Vagina (tissue), 2 donors: ENCODE measurements around the gene EPOP. TPM values are rescaled to one million over a fixed set of nuclear protein-coding genes. Genes with fewer than 3 reads are reported as not detected.

ENCODE experiments used
- DNase-seq, 2 donors: peaks; one replicate each; pipeline ENCODE4 v3.0.0-alpha.2; 2017; ENCODE audit errors: extremely low spot score in 2 of 2
- H3K27ac ChIP-seq: fragments of 200-600 bp; sonication (generic); one replicate; pipeline ENCODE4 v1.5.1; 2019
- H3K27me3 ChIP-seq: fragments of 200-600 bp; sonication (generic); one replicate; pipeline ENCODE4 v1.5.1; 2019
- H3K36me3 ChIP-seq, 2 donors: fragments of 200-600 bp; sonication (generic); one replicate each; pipeline ENCODE4 v1.5.1; 2017 to 2019
- H3K4me1 ChIP-seq: fragments of 200-600 bp; sonication (generic); one replicate; pipeline ENCODE4 v1.5.1; 2019
- H3K4me3 ChIP-seq, 2 donors: fragments of 200-600 bp; sonication (generic); 1 replicate in 1 of 2; 2 replicates in 1 of 2; pipeline ENCODE4 v1.5.1; 2016 to 2019
- H3K9me3 ChIP-seq: fragments of 200-600 bp; sonication (generic); one replicate; pipeline ENCODE4 v1.5.1; 2019
- CTCF ChIP-seq, 3 experiments: fragments of 450-650 bp in 2 of 3; fragments of 200-600 bp in 1 of 3; sonication (generic) in 1 of 3; IDR thresholded peaks; one replicate each; pipeline ENCODE4 v1.5.1; 2017 to 2019; ENCODE audit warnings: antibody characterized with exemption in 3 of 3, mild to moderate bottlenecking in 2 of 3, moderate library complexity in 2 of 3
- POLR2A ChIP-seq, 2 donors: fragments of 450-650 bp; IDR thresholded peaks; one replicate each; pipeline ENCODE4 v1.6.1; 2017; ENCODE audit warnings: antibody characterized with exemption in 2 of 2, mild to moderate bottlenecking in 2 of 2, moderate library complexity in 2 of 2
- POLR2AphosphoS5 ChIP-seq, 2 donors: sonication (generic); formaldehyde crosslinking; IDR thresholded peaks; one replicate each; pipeline ENCODE4 v1.9.0; 2017; ENCODE audit warnings: antibody characterized with exemption in 2 of 2, mild to moderate bottlenecking in 2 of 2, low read depth in 1 of 2; ENCODE audit not compliant: insufficient read depth in 1 of 2
- intact Hi-C: fragments of 100-400 bp; cut with DNase I; formaldehyde crosslinking; loops from one replicate; pipeline ENCODE4 v1.15.1; 2023
- total RNA-seq: library from RNA; depleted of rRNA; stranded (reverse); fragments of >200 nt; gene quantifications from one replicate; pipeline ENCODE4 v1.2.3, GENCODE V29; 2016

EPOP gene
- total RNA-seq, 1 donor from 2014 or later: 0.98 TPM

- H3K9me3 ChIP-seq: no peaks in the 10 kb centered on the region
- H3K4me3 ChIP-seq: peak overlapping the region; percentile 92 to 97
- no peak for DNase-seq
These were observed 31.2 kb upstream of the EPOP start for GRCh38 chr17:38705803-38706504.

GRCh38 chr17:38705523-38705802, 30.7 kb upstream of the EPOP start:
- Histone ChIP-seq H3K4me1 (peaks cover 48% of the 10 kb centered on the region), H3K9me3 (no peaks in the 10 kb centered on the region), H3K27me3 (no peaks in the 10 kb centered on the region), H3K4me3 (peak overlapping the region; percentile 92 to 97), H3K36me3 (peaks cover 0 to 10% of the 10 kb centered on the region in 2 donors), H3K27ac (peak overlapping the region; percentile 98)
- intact Hi-C loops: no loop called here
- DNase-seq: no peak
- TF ChIP-seq CTCF (IDR thresholded peaks at IDR 0.05): no peak
- no peak for TF ChIP-seq POLR2AphosphoS5 (IDR thresholded peaks at IDR 0.05; ENCODE audit: insufficient read depth in 1 of 2, low read depth in 1 of 2)

More at GRCh38 chr17:38705803-38706504, 31.2 kb upstream of the EPOP start:
- intact Hi-C loops: no loop called here
- Histone ChIP-seq H3K4me1 (peaks cover 47% of the 10 kb centered on the region), H3K36me3 (peaks cover 0 to 10% of the 10 kb centered on the region in 2 donors), H3K27ac (peak overlapping the region; percentile 98), H3K27me3 (no peaks in the 10 kb centered on the region)
- TF ChIP-seq POLR2AphosphoS5 (IDR thresholded peaks at IDR 0.05; ENCODE audit: insufficient read depth in 1 of 2, low read depth in 1 of 2) (peak in 1 of 2 donors; percentile 55), CTCF (IDR thresholded peaks at IDR 0.05) (no peak), POLR2A (IDR thresholded peaks at IDR 0.05) (no peak)

GRCh38 chr17:38704606-38705522, 30.1 kb upstream of the EPOP start, which contains the start of gene MLLT6:
TSS of gene MLLT6 (plus strand) at chr17:38705273. CDS start at chr17:38705633, 360 bp downstream.
- intact Hi-C loops: loop anchor here (5.0 kb wide), 1 partner anchor 37 kb away; no protein-coding TSS in a partner anchor
- Histone ChIP-seq H3K9me3 (no peaks in the 10 kb centered on the region), H3K4me1 (peaks cover 48% of the 10 kb centered on the region), H3K4me3 (peak within 1 kb of the TSS; percentile 92 to 97), H3K36me3 (peaks cover 0 to 10% of the 10 kb centered on the region in 2 donors), H3K27ac (peak within 1 kb of the TSS; percentile 98), H3K27me3 (no peaks in the 10 kb centered on the region)
- no peak for DNase-seq
- peak in 1 of 2 donors; percentile 59 for TF ChIP-seq POLR2AphosphoS5 (IDR thresholded peaks at IDR 0.05; ENCODE audit: insufficient read depth in 1 of 2, low read depth in 1 of 2)
- no peak for TF ChIP-seq POLR2A (IDR thresholded peaks at IDR 0.05)
- TF ChIP-seq CTCF (IDR thresholded peaks at IDR 0.05): no peak

GRCh38 chr17:38703742-38704605, 29.2 kb upstream of the EPOP start:
- Histone ChIP-seq H3K9me3 (no peaks in the 10 kb centered on the region), H3K27me3 (no peaks in the 10 kb centered on the region), H3K36me3 (peaks cover 0 to 3% of the 10 kb centered on the region in 2 donors), H3K4me3 (peak overlapping the region; percentile 92 to 97), H3K27ac (peak overlapping the region; percentile 98), H3K4me1 (peaks cover 39% of the 10 kb centered on the region)
- TF ChIP-seq POLR2AphosphoS5 (IDR thresholded peaks at IDR 0.05; ENCODE audit: insufficient read depth in 1 of 2, low read depth in 1 of 2) (peak; percentile 39 to 80), CTCF (IDR thresholded peaks at IDR 0.05) (no peak), POLR2A (IDR thresholded peaks at IDR 0.05) (no peak)
- intact Hi-C loops: loop anchor here (5.0 kb wide), 1 partner anchor 38 kb away; no protein-coding TSS in a partner anchor
- no peak for DNase-seq
